B cell (primary cell): Measurements from ENCODE around the gene MYH3.

Experiments used
- EZH2 ChIP-seq: IDR thresholded peaks from 2 replicates; pipeline ENCODE4 v1.6.1; 2012; ENCODE audit warnings: borderline replicate concordance, low read depth, mild to moderate bottlenecking, moderate library complexity, low read length; ENCODE audit not compliant: insufficient read depth, poor library complexity, severe bottlenecking
- TF ChIP-seq, protein P1 (sequence below): fragments of 200-600 bp; IDR thresholded peaks from one replicate; pipeline ENCODE4 v1.8.0; 2022; ENCODE audit warnings: antibody characterized with exemption, mild to moderate bottlenecking

DNA sequence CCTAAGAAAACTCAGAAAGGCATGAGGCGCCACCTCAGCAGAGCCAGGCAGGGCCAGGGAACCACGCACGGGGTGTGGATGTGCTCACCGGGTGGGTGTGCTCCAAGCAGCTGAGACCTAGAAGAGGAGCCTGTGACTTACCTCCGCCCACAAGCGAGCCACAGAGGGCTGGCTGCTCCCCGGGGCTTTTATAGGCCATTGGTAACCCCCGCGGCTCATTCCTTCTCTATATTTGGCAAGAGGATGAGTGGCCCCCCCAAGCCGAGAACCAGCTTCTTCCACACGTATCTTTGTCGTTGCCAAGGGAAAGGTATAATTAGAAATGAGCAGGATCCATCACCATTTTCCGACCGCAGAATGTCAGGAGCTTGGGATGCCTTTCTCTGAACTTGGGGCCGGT, at the start of gene MYH3:
- TF ChIP-seq, protein P1, sequence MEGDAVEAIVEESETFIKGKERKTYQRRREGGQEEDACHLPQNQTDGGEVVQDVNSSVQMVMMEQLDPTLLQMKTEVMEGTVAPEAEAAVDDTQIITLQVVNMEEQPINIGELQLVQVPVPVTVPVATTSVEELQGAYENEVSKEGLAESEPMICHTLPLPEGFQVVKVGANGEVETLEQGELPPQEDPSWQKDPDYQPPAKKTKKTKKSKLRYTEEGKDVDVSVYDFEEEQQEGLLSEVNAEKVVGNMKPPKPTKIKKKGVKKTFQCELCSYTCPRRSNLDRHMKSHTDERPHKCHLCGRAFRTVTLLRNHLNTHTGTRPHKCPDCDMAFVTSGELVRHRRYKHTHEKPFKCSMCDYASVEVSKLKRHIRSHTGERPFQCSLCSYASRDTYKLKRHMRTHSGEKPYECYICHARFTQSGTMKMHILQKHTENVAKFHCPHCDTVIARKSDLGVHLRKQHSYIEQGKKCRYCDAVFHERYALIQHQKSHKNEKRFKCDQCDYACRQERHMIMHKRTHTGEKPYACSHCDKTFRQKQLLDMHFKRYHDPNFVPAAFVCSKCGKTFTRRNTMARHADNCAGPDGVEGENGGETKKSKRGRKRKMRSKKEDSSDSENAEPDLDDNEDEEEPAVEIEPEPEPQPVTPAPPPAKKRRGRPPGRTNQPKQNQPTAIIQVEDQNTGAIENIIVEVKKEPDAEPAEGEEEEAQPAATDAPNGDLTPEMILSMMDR: no peak
- TF ChIP-seq EZH2: no peak
